ENCODE results near the gene TMEM44. TPM values are rescaled to one million over a fixed set of nuclear protein-coding genes. Genes with fewer than 3 reads are reported as not detected.

Gene TMEM44
- total and polyA plus RNA-seq, 9 of the 15 experiments (the other 6 are each of a cell fraction or from before 2014, with no cell fraction given), result 0.53 to 18.1 (median 11.3) TPM

- WGBS (ENCODE audit: insufficient coverage, low coverage, missing lambda C conversion rate), result 24% methylated on average over 9 of the region's 9 CpGs
- TF ChIP-seq CHD4 (IDR thresholded peaks at IDR 0.05; ENCODE audit: insufficient read depth, insufficient replicate concordance, low read depth, low read length, poor library complexity, severe bottlenecking), result no peak
- H3K79me2 ChIP-seq (ENCODE audit: control insufficient read depth, insufficient read depth, low read length), result no peaks in the 10 kb centered on the region
- H2AFZ ChIP-seq (ENCODE audit: low read depth, low read length), result no peak overlapping the region
- ATAC-seq (no peak), FAIRE-seq (no peak), DNase-seq (ENCODE audit: extremely low read depth in 1 of 4, low spot score in 3 of 4) (no peak)
- no peak overlapping the region for H3K4me2 ChIP-seq (ENCODE audit: insufficient read depth, low read length)
- BruUV-seq (replicated peaks), result no TSS peak
- no peaks in the 10 kb centered on the region for H4K20me1 ChIP-seq (replicated peaks; ENCODE audit: control insufficient read depth, insufficient read depth, low read length)
- H3K9me3 ChIP-seq (replicated peaks; ENCODE audit: control insufficient read depth, insufficient read depth, low read depth, low read length), result no peaks in the 10 kb centered on the region
- intact Hi-C loops (cut with micrococcal nuclease) (no loop called here), in situ Hi-C loops (cut with MboI) (no loop called here)
- H3K4me1 ChIP-seq (replicated peaks in 1 of 2; ENCODE audit: control insufficient read depth in 2 of 2, insufficient read depth in 2 of 2, low read length in 2 of 2), result peaks cover 14 to 18% of the 10 kb centered on the region in 2 experiments
- H3K27me3 ChIP-seq (ENCODE audit: control insufficient read depth in 2 of 2, insufficient read depth in 2 of 2, low read length in 2 of 2), result no peaks in the 10 kb centered on the region
- CTCF ChIA-PET (ENCODE audit: low intra/inter-chr PET ratio), result no interaction called here
- H3K9me1 ChIP-seq (ENCODE audit: control insufficient read depth, insufficient read depth, low read length), result no peaks in the 10 kb centered on the region
- H3K9ac ChIP-seq (ENCODE audit: insufficient read depth in 1 of 2, low read depth in 2 of 2, low read length in 2 of 2), result no peak overlapping the region
- no peak overlapping the region for H3K4me3 ChIP-seq
- POLR2A ChIA-PET, result no interaction called here
- H3K27ac ChIP-seq (ENCODE audit: extremely low read depth, low read depth, low read length), result no peak overlapping the region
- no peaks in the 10 kb centered on the region for H3K36me3 ChIP-seq (ENCODE audit: control insufficient read depth, insufficient read depth, low read length)
Measured at GRCh38 chr3:194565597-194566190, 67.5 kb downstream of the TMEM44 start.

GRCh38 chr3:194562986-194563385 lies 70.2 kb downstream of the TMEM44 start:
- no peaks in the 10 kb centered on the region for H3K27me3 ChIP-seq (ENCODE audit: control insufficient read depth in 2 of 2, insufficient read depth in 2 of 2, low read length in 2 of 2)
- H3K4me2 ChIP-seq (ENCODE audit: insufficient read depth, low read length), result no peak overlapping the region
- WGBS (ENCODE audit: insufficient coverage, low coverage, missing lambda C conversion rate), result 9% methylated on average over 2 of the region's 2 CpGs
- no peaks in the 10 kb centered on the region for H4K20me1 ChIP-seq (replicated peaks; ENCODE audit: control insufficient read depth, insufficient read depth, low read length)
- BruUV-seq (replicated peaks), result no TSS peak
- H3K4me3 ChIP-seq, result no peak overlapping the region
- H2AFZ ChIP-seq (ENCODE audit: low read depth, low read length), result no peak overlapping the region
- CTCF ChIA-PET (ENCODE audit: low intra/inter-chr PET ratio), result no interaction called here
- no peaks in the 10 kb centered on the region for H3K79me2 ChIP-seq (ENCODE audit: control insufficient read depth, insufficient read depth, low read length)
- in situ Hi-C loops (cut with MboI) (no loop called here), intact Hi-C loops (cut with micrococcal nuclease) (no loop called here)
- FAIRE-seq (no peak), ATAC-seq (no peak), DNase-seq (ENCODE audit: extremely low read depth in 1 of 4, low spot score in 3 of 4) (no peak)
- H3K9me1 ChIP-seq (ENCODE audit: control insufficient read depth, insufficient read depth, low read length), result no peaks in the 10 kb centered on the region
- H3K9me3 ChIP-seq (replicated peaks; ENCODE audit: control insufficient read depth, insufficient read depth, low read depth, low read length), result no peaks in the 10 kb centered on the region
- peaks cover 3 to 13% of the 10 kb centered on the region in 2 experiments; a peak in 4 of 5 replicates for H3K4me1 ChIP-seq (replicated peaks in 1 of 2; ENCODE audit: control insufficient read depth in 2 of 2, insufficient read depth in 2 of 2, low read length in 2 of 2)
- no peak overlapping the region for H3K27ac ChIP-seq (ENCODE audit: extremely low read depth, low read depth, low read length)
- POLR2A ChIA-PET, result no interaction called here
- no peaks in the 10 kb centered on the region for H3K36me3 ChIP-seq (ENCODE audit: control insufficient read depth, insufficient read depth, low read length)
- H3K9ac ChIP-seq (ENCODE audit: insufficient read depth in 1 of 2, low read depth in 2 of 2, low read length in 2 of 2), result no peak overlapping the region
- TF ChIP-seq ZNF217 (CRISPR knock-in tag; IDR thresholded peaks at IDR 0.05) (no peak), GABPB2 (CRISPR knock-in tag; conservative IDR thresholded peaks at IDR 0.05) (no peak), PATZ1 (CRISPR knock-in tag; IDR thresholded peaks at IDR 0.05; ENCODE audit: borderline replicate concordance) (no peak), TEAD4 (IDR thresholded peaks at IDR 0.05; ENCODE audit: low read length) (no peak), TEAD4 (CRISPR knock-in tag; IDR thresholded peaks at IDR 0.05; ENCODE audit: borderline replicate concordance) (no peak), ARID4B (CRISPR knock-in tag; IDR thresholded peaks at IDR 0.05) (no peak)
